NCI-H82 treated with DMSO at 0.1 percent for 48 hours (cell line): ENCODE data around the gene FETUB.
"Not testable (repeated sequence)": the region's sequence is repeated elsewhere in the genome, so short reads cannot be mapped to it uniquely, and the experiment has no call there.

Experiments used
- DNase-seq: peaks from one replicate; lab custom pipeline; 2025; ENCODE audit not compliant: unreplicated experiment; lab: John Stamatoyannopoulos, UW

The FETUB gene

DNA sequence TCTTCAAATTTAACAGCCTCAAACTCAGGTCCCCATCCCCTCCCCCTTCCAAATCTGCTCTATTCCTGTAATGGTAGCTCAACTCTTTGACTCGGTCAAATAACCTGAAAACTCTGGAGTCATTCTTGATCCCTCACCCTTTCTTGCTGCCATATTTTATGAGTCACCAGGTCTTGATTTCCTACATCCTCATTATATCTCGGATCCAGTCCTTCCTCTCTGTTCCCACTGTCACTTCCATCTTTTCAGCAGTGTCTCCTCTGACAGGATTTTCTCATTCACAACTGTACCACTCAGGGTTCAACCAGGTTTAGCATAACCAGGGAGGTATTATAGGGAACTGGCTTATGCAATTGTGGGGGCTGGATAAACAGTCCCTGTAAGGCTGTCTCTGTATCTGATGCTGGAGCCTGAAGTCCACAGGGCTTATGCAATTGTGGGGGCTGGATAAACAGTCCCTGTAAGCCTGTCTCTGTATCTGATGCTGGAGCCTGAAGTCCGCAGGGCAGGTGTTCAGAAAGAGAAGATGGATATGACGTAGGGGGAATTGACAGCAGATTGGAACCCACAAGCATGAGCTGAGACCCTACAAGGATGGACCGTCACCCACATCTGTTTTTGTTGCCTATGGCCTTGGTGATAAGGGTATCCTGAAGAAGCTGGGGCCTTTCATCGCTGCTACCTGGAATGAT, 9.1 kb upstream of the FETUB start:
- DNase-seq, result no peak

DNA sequence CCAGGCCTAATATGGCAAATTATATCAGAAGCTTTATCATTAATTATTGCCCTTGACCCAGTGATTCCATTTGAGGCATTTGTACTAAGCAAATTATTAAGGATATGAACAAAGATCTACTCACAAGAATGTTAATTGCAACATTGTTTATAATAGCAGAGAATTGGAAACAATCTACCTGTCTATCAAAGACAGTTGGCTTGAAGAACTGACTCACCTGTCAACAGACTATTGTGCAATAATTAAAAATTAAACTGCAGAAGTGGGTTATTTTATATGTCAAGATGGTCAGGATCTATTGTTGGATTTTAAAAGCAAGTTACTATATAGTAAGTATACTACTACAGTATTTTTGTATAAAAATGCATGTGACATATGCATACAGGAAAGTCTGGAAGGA, 6.7 kb upstream of the FETUB start:
- DNase-seq, result no peak

DNA sequence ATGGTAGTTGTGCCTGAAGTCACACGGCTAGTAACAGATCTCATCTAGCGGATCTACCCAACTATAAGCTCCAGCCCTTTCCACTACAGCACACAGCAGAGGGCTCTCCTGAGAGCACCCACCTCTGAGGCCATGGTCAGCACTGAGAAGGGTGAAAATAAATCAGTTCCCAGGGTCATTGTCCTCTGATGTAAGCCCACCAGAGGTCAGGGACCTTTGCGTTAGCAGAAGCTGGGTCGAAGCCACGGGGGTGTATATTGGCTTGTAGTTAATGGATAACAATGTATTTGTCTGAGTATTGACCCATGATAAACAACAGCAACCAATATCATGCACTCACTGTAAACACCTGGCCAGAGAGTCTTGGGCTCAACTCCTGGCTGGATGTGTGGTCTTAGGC, 6.0 kb upstream of the FETUB start:
- not testable (repeated sequence) for DNase-seq

DNA sequence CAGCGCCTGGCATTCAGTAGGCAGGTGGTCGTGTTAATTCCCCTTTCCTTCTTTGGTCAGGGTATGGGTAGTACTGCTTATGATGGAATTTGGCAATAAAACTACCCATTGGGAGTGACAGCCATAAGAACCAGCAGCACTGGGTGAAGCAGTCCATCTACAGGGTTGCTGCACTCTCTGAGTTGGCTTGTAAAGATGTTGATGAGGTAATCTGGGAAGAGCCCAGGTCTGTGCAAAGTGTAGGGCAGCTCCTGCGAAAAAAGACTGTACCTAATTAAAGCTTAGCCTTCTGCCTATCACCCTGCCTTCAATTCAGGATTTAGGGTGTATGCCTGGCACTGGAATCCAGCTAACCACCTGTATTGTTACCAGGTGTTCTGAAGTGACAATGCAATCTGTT, 4.7 kb upstream of the FETUB start:
- DNase-seq, result no peak

DNA sequence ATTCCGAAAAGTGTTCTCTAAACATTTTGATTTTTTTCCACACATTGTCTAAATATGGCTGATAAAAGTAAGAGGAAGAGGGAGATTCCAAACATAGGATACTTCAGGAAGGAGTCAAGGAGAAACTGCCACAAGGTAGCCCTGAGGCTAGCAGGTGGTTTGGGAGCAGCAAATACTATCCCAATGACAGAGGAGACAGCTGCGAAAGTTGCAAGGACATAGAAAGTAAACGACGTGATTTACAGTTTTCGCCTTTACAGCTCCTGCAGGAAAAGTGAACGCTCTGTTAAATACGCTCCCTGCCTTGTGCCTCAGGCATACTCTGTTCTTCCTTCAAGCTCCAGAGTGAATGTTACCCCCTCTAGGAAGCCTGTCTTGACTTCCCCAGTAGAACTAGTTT, 3.7 kb upstream of the FETUB start:
- no peak for DNase-seq

DNA sequence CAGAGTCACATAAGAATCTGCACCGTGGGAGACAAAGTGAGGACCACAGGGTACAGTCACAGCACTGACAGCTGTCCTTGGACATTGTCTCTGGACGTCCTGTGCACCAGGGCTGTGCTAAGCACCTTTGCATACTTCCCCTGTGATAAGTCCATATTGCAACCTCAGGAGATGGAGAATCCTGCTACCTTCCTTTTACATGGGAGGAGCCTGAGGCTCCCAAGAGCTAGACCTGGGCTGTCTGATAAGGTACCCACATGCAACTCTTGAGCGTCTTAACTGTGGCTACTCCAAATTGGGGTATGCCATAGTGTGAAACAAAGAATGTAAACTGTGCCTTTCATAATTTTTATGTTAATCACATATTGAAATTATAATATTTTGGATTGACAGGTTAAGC, 2.5 kb upstream of the FETUB start:
- DNase-seq, result no peak

DNA sequence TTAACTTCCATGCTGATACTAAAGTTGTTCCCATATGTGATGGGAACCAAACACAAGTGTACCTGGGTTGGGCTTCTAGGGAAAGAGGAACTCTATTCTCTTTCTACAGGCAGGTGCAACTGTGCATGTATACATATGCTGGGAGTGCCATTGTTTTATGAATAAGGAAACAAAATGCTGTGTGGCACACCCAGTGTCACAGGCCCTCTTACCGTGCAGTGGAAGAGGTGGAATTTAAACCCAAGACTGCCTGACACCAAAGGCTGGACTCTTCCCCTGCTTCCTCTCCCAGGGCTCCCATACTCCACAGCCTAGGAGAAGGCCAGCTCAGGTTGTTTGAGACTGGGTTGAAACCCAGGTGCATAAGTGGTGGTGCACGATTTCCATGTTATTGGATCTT, 1.9 kb upstream of the FETUB start:
- no peak for DNase-seq

DNA sequence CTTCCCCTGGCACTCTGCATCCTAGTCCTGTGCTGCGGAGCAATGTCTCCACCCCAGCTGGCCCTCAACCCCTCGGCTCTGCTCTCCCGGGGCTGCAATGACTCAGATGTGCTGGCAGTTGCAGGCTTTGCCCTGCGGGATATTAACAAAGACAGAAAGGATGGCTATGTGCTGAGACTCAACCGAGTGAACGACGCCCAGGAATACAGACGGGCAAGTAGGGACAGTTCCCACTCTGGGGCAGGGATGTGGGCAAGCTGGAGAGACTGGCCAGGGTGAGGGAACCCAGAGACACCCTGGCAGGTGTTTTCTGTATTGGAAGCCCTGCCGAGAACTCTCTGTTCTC, 247 bp downstream of the FETUB start:
- no peak for DNase-seq

DNA sequence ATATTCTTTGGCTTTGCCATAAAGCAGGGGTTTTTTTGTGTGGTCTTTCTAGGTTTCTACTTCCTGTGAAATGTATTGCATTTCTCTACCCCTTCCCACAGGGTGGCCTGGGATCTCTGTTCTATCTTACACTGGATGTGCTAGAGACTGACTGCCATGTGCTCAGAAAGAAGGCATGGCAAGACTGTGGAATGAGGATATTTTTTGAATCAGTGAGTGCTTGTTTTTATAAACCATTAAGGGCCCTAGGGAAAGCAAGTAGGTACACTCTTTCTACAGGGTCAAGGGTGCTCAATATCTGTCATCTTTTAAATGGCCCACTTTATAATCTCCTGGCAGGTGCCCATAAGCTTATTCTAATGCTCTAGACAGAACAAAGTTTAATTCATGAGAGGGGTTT, 730 bp downstream of the FETUB start:
- DNase-seq, result no peak

DNA sequence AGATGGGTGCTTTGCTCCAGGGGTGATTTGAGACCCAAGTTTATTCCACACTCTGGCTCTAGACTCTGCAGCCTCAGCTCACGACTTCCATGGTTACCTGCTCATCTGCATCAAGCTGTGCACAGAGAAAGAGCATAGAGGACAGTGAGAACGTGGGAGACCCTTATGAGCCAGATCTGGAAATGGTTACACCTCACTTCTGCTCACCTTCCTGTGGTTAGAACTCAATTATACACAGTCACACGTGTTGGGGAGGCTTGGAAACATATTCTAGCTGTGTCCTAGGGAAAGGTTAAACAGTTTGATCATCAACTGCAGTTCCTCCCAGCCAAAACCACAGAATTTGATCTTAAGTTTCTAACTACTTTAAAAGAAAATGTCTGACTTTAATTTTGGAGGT, 1.8 kb downstream of the FETUB start:
- DNase-seq, result no peak

DNA sequence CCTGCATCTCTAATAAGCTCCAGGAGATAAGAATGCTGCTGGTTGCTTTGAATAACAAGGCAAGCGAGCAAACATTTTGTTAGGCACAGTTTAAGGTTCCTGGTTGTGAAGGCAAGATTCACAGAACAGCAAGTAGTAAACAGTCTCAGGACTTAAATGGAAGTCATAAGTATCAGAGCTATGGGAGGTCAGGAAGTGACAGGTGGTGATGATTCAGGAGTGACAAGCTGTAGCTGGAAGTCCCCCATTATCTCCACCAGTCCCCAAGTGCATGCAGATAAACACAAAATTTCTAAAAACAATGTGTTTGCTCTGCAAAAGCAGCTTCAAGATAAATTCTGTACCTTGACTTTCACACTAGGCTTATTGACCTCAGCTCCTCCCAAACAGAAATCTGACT, 3.3 kb downstream of the FETUB start:
- no peak for DNase-seq

DNA sequence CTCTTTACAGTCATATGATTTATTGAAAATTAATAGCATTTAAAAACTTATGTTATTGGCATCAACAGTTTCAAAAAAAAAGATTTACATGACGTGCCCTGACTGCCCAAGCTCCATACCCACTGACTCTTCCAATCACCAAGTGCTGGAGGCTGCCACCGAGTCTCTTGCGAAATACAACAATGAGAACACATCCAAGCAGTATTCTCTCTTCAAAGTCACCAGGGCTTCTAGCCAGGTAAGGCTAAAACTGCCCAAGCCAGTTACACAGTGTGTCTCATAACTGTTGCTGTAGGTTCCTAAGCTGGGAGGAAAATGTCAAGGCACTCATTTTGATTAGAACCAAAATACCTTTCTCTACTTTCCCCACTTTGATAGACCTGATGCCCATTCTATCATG, 4.5 kb downstream of the FETUB start:
- no peak for DNase-seq

DNA sequence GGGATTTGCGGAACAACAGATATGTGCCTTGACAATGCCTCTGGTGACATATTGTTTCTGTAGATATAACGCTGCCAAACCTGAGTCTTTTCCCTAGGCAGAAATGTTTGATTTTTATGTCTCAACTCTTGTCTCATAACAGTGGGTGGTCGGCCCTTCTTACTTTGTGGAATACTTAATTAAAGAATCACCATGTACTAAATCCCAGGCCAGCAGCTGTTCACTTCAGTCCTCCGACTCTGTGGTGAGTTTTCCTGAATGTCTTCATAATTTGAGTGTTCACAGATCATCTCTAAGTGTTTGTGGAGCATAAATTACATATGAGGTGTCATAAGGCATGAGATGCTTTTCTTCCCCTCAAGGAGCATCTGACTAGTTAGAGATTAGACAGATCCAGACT, 5.9 kb downstream of the FETUB start:
- DNase-seq, result no peak

DNA sequence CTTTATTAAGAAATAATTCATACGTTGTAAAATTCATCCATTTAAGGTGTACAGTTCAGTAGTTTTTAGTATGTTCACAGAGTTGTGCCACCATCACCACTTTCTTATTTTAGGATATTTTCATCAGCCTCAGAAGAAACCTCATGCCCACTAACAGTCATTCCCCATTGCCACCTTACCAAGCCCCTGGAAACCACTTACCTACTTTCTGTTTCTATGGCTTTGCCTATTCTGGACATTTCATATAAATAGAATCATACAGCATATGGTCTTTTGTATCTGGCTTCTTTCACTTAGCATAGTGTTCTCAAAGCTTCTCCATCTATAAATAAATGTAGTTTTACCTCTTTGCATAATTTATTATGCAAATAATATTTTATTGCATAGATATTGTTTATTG, 6.6 kb downstream of the FETUB start:
- DNase-seq, result no peak

DNA sequence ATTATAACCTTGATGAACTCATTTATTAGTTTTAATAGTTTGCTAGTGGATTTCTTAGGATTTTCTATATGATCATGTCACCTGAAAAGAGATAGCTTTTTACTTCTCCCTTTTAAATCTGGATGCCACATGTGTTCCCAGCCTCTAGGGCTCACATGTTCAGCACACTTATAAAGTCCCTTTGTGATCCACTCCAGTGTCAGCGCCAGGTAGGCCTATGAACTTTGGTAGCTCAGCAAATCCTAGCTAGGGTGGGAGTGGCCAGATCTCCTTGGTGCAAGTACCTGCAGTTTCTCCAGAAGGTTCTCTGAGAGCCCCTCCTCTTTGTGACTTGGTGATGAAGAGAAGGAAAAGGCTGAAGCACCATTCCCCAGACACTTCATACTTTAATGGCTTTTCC, 8.7 kb downstream of the FETUB start:
- DNase-seq, result no peak

DNA sequence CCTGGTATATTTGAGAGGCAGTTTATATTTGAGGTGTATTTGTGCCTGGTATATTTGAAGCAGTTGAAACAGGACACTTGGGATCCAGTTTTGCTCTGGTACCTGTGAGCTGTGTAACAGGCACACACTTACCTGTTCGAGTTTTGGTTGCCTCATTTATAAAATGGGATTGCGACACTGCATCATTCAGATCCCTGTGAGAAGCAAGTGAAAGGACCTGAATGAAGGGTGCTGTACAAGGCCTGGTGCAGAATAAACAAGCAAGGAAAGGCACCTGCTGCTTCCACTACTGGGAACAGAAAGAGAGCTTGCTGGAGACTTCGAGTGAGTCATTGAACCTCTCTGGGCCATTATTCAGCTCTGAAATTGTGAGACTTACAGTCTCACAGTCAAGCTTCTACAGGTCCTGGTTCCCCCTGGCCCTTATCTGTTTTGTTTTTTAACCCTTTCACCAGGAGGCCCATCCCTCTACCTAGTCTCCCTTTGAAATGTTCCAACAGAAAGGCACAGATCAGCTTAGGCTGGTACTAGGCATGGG, 11.5 kb downstream of the FETUB start:
- DNase-seq, result no peak

DNA sequence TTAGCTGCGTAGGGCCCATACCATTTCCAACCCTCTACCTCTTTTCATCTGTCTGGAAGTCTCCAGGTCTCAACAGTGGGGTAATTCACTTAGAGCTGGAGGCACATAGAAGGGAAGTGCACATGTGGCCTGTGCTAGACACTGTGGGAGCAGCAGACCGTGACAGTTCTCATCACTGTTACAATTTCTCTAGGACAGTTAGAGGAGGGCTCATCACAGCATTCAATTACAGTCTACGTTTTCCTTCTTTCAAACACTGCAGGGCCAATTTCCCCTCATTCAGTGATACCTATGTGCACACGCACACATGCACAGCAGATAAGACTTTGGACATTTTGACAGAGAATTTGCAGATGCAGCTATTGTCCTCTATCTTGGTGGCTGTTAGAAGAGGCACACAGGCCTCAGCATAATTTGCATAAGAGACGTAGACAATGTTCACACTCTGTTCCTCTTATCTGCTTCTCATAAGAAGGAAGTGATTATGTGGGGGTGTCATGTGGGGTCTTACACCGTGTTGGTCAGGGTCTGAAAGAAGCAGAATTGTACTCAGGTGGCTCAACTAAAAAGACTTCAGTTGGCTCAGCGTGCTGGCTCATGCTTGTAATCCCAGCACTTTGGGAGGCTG, 13.0 kb downstream of the FETUB start:
- no peak for DNase-seq

DNA sequence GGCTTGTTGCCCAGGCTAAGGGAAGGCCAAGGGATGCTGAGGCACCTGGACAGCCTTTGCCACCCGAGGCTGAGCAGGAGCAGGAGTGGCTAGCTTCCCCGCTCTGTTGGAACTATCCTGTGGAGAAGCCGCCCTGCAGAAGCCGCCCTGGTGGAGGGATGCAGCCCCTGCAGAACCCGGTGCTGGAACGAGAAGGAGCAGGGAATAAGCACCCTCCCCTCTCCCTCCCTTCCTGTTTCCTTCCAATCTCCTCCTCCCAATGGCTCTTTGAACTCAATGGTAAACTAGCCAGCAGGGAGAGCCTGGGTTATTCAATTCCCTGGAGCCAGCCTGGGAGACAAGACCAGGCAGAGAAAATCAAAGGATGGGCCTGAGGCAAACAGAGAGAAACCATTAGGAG, 13.8 kb downstream of the FETUB start:
- no peak for DNase-seq

DNA sequence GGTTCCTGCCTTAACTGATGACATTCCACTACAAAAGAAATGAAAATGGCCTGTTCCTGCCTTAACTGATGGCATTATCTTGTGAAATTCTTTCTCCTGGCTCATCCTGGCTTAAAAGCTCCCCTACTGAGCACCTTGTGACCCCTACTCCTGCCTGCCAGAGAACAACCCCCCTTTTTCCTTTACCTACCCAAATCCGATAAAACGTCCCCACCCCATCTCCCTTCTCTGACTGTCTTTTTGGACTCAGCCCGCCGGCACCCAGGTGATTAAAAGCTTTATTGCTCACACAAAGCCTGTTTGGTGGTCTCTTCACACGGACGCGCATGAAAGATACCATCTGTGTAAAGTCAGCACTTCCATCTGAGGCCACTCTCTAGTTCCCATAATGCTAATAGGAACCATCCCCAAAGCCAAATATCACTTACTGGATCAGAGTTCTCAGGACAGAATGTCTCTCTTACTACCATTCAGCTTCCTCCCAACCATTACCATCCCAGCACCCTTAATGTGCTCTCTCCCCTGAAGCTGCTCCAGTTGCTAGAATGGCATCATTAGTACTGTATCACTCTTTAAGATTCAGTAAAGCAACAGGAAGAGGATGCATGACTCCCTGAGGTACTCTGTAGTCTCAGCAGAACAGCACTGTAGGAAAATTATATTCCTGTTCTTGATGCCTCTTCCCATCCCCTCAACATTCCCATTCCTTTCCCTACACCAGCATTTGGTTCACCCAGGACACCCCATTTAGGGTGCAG, 23.3 kb downstream of the FETUB start:
- no peak for DNase-seq

DNA sequence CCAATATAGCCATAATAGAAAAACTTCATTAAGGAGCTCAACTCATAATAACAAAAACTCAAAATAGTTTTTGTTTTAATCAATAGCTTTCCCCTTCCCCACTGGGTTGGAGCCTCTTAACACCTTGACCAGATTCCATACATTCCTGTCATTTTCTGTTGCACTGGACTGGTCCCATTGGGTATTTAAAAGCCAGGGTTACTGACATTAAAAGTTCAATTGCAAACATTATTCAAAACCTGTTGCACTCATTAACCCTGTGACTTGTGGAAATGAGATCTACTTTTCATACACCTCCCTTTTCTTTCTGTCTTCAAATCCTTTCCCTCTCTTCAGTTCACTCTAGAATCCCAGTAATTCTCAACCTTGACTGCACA, 23.9 kb downstream of the FETUB start:
- no peak for DNase-seq

DNA sequence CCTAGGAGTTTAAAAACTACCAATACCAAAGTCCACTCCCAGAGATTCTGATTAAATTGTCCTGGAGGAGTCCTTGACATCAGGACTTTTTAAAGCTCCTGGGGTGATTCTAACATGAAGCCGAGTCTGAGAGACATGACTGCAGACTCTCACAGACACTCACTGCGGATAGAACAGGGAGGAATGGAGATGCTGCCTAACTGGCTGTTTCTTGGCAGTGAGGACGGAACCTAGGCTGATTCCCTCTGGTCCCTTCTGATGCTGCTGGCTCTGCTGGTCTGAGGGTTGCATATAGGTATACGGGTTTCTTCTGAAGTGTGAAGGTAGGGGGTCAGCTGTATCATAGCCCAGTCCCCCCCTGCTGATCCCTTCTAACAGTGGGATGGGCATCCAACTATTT, 24.3 kb downstream of the FETUB start:
- no peak for DNase-seq

DNA sequence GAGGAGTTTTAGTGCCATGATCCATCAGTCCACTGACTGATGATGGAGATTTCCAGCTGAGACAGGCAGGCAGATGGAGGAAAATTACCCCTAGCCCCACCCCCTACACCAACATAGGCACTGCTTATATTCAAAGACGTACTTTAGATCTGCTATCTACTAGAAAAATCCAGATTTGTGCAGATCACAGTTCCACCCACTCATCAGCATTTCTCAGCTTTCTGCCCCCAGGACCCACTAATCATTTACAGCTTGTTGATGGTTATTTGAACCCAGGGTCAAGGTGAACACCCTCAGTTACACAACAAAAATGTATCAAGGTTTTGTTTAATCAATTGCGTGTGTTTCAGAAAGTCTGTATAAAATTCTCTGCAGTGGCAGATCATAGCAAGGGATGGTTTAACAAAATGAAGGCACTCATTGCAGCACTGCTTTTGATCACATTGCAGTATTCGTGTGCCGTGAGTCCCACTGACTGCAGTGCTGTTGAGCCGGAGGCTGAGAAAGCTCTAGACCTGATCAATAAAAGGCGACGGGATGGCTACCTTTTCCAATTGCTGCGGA, 25.5 kb downstream of the FETUB start, which contains the start of gene HRG:
TSS of gene HRG (plus strand) at position 390 of the 564 bp plus-strand sequence. CDS start at position 408, 18 bp downstream.
- DNase-seq, result no peak
